GM23248 (cell line): ENCODE data around the gene METRNL. TPM values are rescaled to one million over a fixed set of nuclear protein-coding genes. Genes with fewer than 3 reads are reported as not detected.
A peak's percentile ranks its signal among the peaks of the same experiment; 100 is the strongest.
"Not testable (repeated sequence)": the region's sequence is repeated elsewhere in the genome, so short reads cannot be mapped to it uniquely, and the experiment has no call there.

Experiments used
- DNase-seq: peaks from one replicate; pipeline ENCODE4 v3.0.0-alpha.2; 2015
- H2AFZ ChIP-seq: fragments of 200-600 bp; sonication (generic); 2 replicates; pipeline ENCODE4 v1.6.1; 2016; ENCODE audit warnings: antibody characterized with exemption
- H3F3A ChIP-seq: fragments of 200-600 bp; sonication (generic); 2 replicates; pipeline ENCODE4 v1.6.1; 2016; ENCODE audit warnings: mild to moderate bottlenecking, antibody characterized with exemption, mixed run types; ENCODE audit not compliant: insufficient read depth
- H3K27ac ChIP-seq: fragments of 200-600 bp; sonication (generic); 2 replicates; pipeline ENCODE4 v1.5.1; 2016; ENCODE audit warnings: mild to moderate bottlenecking
- H3K27me3 ChIP-seq: fragments of 200-600 bp; sonication (generic); replicated peaks from 2 replicates; pipeline ENCODE4 v1.6.1; 2016; ENCODE audit warnings: mild to moderate bottlenecking; ENCODE audit not compliant: insufficient read depth
- H3K36me3 ChIP-seq: fragments of 200-600 bp; sonication (generic); 2 replicates; pipeline ENCODE4 v1.6.1; 2016; ENCODE audit warnings: low read depth, mild to moderate bottlenecking
- H3K4me1 ChIP-seq: fragments of 200-600 bp; sonication (generic); 2 replicates; pipeline ENCODE4 v1.6.1; 2016; ENCODE audit warnings: mild to moderate bottlenecking; ENCODE audit not compliant: insufficient read depth
- H3K4me2 ChIP-seq: fragments of 200-600 bp; sonication (generic); one replicate; pipeline ENCODE4 v1.6.1; 2016; ENCODE audit warnings: mild to moderate bottlenecking; ENCODE audit not compliant: unreplicated experiment
- H3K4me3 ChIP-seq: fragments of 200-600 bp; sonication (generic); 2 replicates; pipeline ENCODE4 v1.5.1; 2016; ENCODE audit warnings: mild to moderate bottlenecking
- H3K79me2 ChIP-seq: fragments of 200-600 bp; sonication (generic); 2 replicates; pipeline ENCODE4 v1.6.1; 2016; ENCODE audit warnings: mild to moderate bottlenecking; ENCODE audit not compliant: insufficient read depth
- H3K9ac ChIP-seq: fragments of 200-600 bp; sonication (generic); 2 replicates; pipeline ENCODE4 v1.6.1; 2016; ENCODE audit warnings: mild to moderate bottlenecking
- H3K9me2 ChIP-seq: fragments of 200-600 bp; sonication (generic); 2 replicates; pipeline ENCODE4 v1.6.1; 2016; ENCODE audit warnings: mixed run types, mild to moderate bottlenecking, moderate library complexity; ENCODE audit not compliant: insufficient read depth
- H3K9me3 ChIP-seq: fragments of 200-600 bp; sonication (generic); one replicate; pipeline ENCODE4 v1.6.1; 2017; ENCODE audit warnings: low read depth
- H4K20me1 ChIP-seq: fragments of 200-600 bp; sonication (generic); 2 replicates; pipeline ENCODE4 v1.6.0; 2016; ENCODE audit not compliant: insufficient read depth
- EZH2 ChIP-seq: fragments of 200-600 bp; sonication (generic); IDR thresholded peaks from 2 replicates; pipeline ENCODE4 v1.6.1; 2018; ENCODE audit warnings: antibody characterized with exemption, mild to moderate bottlenecking; ENCODE audit not compliant: insufficient read depth, poor library complexity, severe bottlenecking
- EZH2phosphoT487 ChIP-seq: fragments of 200-600 bp; sonication (generic); IDR thresholded peaks from 2 replicates; pipeline ENCODE4 v1.6.1; 2018; ENCODE audit warnings: antibody characterized with exemption, moderate library complexity, mild to moderate bottlenecking, low read depth; ENCODE audit not compliant: insufficient read depth
- WGBS, 2 experiments: methylation state at CpG; one replicate each; pipeline ENCODE4 v1.1.6; 2015 to 2017; ENCODE audit warnings: low lambda C conversion rate in 2 of 2, low coverage in 1 of 2; ENCODE audit errors: missing lambda C conversion rate in 2 of 2; 5-methylcytosine and 5-hydroxymethylcytosine counted together
- in situ Hi-C: fragments of 300-500 bp; cut with MboI; formaldehyde crosslinking; loops from 2 replicates; pipeline ENCODE4 v1.15.0; 2020
- polyA plus RNA-seq: library from polyadenylated mRNA; unstranded; fragments of >200 nt; fragmentation: Nextera tagmentation; extraction: Ambion mirVana; gene quantifications from 2 replicates; pipeline ENCODE4 v1.2.1, GENCODE V29; 2016
- total RNA-seq: library from RNA; depleted of rRNA; stranded (reverse); fragments of >200 nt; shearing (Covaris generic); gene quantifications from 2 replicates; pipeline ENCODE4 v1.2.3, GENCODE V29; 2014; rRNA removed

The METRNL gene, protein sequence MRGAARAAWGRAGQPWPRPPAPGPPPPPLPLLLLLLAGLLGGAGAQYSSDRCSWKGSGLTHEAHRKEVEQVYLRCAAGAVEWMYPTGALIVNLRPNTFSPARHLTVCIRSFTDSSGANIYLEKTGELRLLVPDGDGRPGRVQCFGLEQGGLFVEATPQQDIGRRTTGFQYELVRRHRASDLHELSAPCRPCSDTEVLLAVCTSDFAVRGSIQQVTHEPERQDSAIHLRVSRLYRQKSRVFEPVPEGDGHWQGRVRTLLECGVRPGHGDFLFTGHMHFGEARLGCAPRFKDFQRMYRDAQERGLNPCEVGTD
- total RNA-seq (305 and 319 TPM in 2 replicates), polyA plus RNA-seq (26.5 and 28.4 TPM in 2 replicates)

DNA sequence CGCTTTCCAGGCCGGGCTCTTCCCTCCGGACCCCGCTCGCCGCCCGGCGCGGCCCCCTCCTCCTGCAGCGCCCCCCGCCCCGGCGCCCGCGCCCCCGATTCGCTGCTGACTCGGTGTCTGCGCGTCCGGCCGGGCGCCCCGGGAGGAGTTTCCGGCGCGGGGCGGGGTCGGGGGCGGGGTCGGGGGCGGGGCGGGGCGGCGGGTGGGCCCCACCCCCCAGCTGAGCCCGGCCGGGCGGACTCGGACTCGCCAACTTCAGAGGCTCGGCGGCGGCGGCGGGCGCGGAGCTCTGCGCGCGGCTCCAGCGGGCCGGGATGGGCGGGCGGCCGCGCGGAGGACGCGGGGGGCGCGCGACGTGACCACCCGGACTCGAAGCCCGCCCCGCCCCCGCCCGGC is at the start of gene METRNL:
Gene METRNL (plus strand): TSS at position 258 of the 396 bp plus-strand sequence. CDS start 207 bp downstream, outside the sequence.
- H4K20me1 ChIP-seq: no peaks in the 10 kb centered on the region
- peaks cover 6% of the 10 kb centered on the region for H3K36me3 ChIP-seq
- peak within 1 kb of the TSS; percentile 58 for H3K4me2 ChIP-seq
- H3K27me3 ChIP-seq: no peaks in the 10 kb centered on the region
- WGBS, 2 experiments: 1% methylated on average over 52 of the region's 69 CpGs; no CpG with 5 or more reads in 1 of the 2 experiments
- TF ChIP-seq EZH2phosphoT487 (no peak), EZH2 (no peak)
- H3K4me3 ChIP-seq: peak within 1 kb of the TSS; percentile 76
- no peaks in the 10 kb centered on the region for H3K9me3 ChIP-seq
- peaks cover 20% of the 10 kb centered on the region for H3K4me1 ChIP-seq
- peak within 1 kb of the TSS; percentile 97 for H3K9ac ChIP-seq
- peak; percentile 90 for DNase-seq
- H3K27ac ChIP-seq: peak within 1 kb of the TSS; percentile 100
- peaks cover 26% of the 10 kb centered on the region for H3F3A ChIP-seq
- peaks cover 29% of the 10 kb centered on the region for H3K79me2 ChIP-seq
- H3K9me2 ChIP-seq: no peaks in the 10 kb centered on the region
- in situ Hi-C loops: no loop called here
- peak within 1 kb of the TSS; percentile 20; the same call in 1 of the 2 replicates for H2AFZ ChIP-seq

DNA sequence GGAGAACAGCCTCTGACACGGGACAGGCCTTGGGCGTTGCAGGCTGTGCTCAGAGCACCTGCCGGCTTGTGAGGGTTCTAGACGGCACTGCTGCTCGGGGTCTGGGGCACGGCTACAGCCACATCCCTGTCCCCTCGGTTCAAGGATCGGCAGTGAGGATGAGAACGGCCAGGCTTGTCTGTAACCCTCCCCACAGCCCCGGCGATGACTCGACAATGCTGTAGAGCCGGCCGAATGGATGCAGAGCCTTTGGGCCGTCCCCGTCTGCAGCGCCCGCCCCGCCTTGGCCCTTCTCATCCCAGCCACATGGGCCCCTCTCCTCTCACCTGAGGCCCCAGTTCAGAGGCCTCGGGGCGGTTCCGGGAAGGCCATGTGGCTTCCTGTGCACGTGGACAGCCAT is 49.0 kb upstream of the METRNL start:
- TF ChIP-seq EZH2phosphoT487 (no peak), EZH2 (no peak)
- in situ Hi-C loops: no loop called here
- no peaks in the 10 kb centered on the region for H3K9me3 ChIP-seq
- no peak overlapping the region for H3K27ac ChIP-seq
- no peaks in the 10 kb centered on the region for H3K79me2 ChIP-seq
- no peak overlapping the region for H2AFZ ChIP-seq
- H3K9ac ChIP-seq: no peak overlapping the region
- no peak overlapping the region for H3K4me2 ChIP-seq
- no peaks in the 10 kb centered on the region for H3K36me3 ChIP-seq
- no peaks in the 10 kb centered on the region for H4K20me1 ChIP-seq
- H3K27me3 ChIP-seq: no peaks in the 10 kb centered on the region
- 86% methylated on average over 23 of the region's 23 CpGs for WGBS, 2 experiments
- no peaks in the 10 kb centered on the region for H3F3A ChIP-seq
- no peaks in the 10 kb centered on the region for H3K9me2 ChIP-seq
- H3K4me1 ChIP-seq: no peaks in the 10 kb centered on the region
- DNase-seq: no peak
- no peak overlapping the region for H3K4me3 ChIP-seq

DNA sequence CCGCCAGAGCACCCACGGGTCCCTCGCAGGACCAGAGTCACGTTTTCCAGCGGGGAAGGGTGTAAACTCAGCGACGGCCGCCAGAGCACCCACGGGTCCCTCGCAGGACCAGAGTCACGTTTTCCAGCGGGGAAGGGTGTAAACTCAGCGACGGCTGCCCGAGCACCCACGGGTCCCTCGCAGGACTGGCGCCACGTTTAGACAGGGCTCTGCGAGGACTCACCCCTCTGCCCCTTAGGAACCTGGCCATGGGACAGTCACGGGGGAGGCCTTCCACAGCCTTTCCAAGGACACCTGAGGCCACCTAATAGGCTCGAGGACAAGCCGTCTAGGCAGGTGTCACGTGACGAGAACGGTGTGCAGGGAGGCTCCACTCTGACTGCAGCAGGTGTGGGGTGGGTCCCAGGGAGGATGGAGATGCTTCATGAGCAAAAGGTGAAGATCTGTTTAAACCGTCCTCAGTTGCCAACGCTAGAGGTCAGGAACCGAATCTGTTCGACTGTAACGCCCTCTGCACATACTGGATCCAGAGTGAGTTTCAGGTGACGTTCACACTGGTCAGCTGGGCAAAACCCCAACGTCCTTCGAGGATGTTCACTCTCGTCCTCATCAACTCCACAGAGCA is 48.0 kb upstream of the METRNL start:
- 88 to 91% methylated on average over 18 to 35 of the region's 35 CpGs for WGBS, 2 experiments
- in situ Hi-C loops: no loop called here

DNA sequence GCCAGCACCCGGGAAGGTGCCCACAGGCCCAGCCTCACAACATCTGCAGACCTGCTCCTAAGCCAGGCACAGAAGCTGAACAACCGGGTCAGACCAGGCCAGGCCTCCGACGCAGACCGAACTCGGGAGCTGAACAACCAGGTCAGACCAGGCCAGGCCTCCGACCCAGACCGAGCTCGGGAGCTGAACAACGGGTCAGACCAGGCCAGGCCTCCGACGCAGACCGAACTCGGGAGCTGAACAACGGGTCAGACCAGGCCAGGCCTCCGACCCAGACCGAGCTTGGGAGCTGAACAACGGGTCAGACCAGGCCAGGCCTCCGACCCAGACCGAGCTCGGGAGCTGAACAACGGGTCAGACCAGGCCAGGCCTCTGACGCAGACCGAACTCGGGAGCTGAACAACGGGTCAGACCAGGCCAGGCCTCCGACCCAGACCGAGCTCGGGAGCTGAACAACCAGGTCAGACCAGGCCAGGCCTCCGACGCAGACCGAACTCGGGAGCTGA is 47.4 kb upstream of the METRNL start:
- H3K4me2 ChIP-seq, DNase-seq, H2AFZ ChIP-seq, H3K27ac ChIP-seq, H3K79me2 ChIP-seq, H3K9me3 ChIP-seq, H3F3A ChIP-seq, H3K4me3 ChIP-seq, H3K27me3 ChIP-seq, H3K4me1 ChIP-seq, H3K9ac ChIP-seq, H4K20me1 ChIP-seq, H3K36me3 ChIP-seq, in situ Hi-C loops, H3K9me2 ChIP-seq: not testable (repeated sequence)
- 96 to 97% methylated on average over 7 to 32 of the region's 33 CpGs for WGBS, 2 experiments

More for the DNA sequence above, 48.0 kb upstream of the METRNL start:
- H3K9me2 ChIP-seq: no peaks in the 10 kb centered on the region
- H4K20me1 ChIP-seq: no peaks in the 10 kb centered on the region
- H3K79me2 ChIP-seq: no peaks in the 10 kb centered on the region
- H3F3A ChIP-seq: no peaks in the 10 kb centered on the region
- no peaks in the 10 kb centered on the region for H3K27me3 ChIP-seq
- no peak overlapping the region for H3K9ac ChIP-seq
- H3K36me3 ChIP-seq: no peaks in the 10 kb centered on the region
- H3K4me3 ChIP-seq: no peak overlapping the region
- TF ChIP-seq EZH2 (no peak), EZH2phosphoT487 (no peak)
- no peak overlapping the region for H2AFZ ChIP-seq
- no peak overlapping the region for H3K4me2 ChIP-seq
- H3K27ac ChIP-seq: no peak overlapping the region
- no peaks in the 10 kb centered on the region for H3K9me3 ChIP-seq
- DNase-seq: no peak
- H3K4me1 ChIP-seq: no peaks in the 10 kb centered on the region
